Retinal pigment epithelial cell (primary cell): ENCODE measurements around the gene ARL6IP1.

Experiments used
- DNase-seq: peaks from one replicate; pipeline ENCODE4 v3.0.0-alpha.2; 2010; ENCODE audit warnings: low read depth
- H3K4me3 ChIP-seq: 2 replicates; pipeline ENCODE4 v1.5.1; 2011; ENCODE audit warnings: mild to moderate bottlenecking, low read length, control low read depth, moderate library complexity
- CTCF ChIP-seq: conservative IDR thresholded peaks from 2 replicates; pipeline ENCODE4 v1.5.1; 2011; ENCODE audit warnings: low read depth, low read length, control low read depth, inconsistent platforms

The ARL6IP1 gene

GRCh38 chr16:18834864-18835263, 33.5 kb upstream of the ARL6IP1 start:
- DNase-seq: no peak
- TF ChIP-seq CTCF: no peak
- H3K4me3 ChIP-seq: no peak overlapping the region

GRCh38 chr16:18833707-18834505, 32.6 kb upstream of the ARL6IP1 start:
- no peak for TF ChIP-seq CTCF
- DNase-seq: no peak

GRCh38 chr16:18832613-18833012, 31.3 kb upstream of the ARL6IP1 start:
- H3K4me3 ChIP-seq: no peak overlapping the region
- TF ChIP-seq CTCF: no peak
- DNase-seq: no peak

More at GRCh38 chr16:18833707-18834505, 32.6 kb upstream of the ARL6IP1 start:
- H3K4me3 ChIP-seq: no peak overlapping the region

GRCh38 chr16:18832006-18832405, 30.7 kb upstream of the ARL6IP1 start:
- no peak for TF ChIP-seq CTCF

GRCh38 chr16:18829251-18829650, 27.9 kb upstream of the ARL6IP1 start:
- no peak for DNase-seq
- no peak for TF ChIP-seq CTCF
- H3K4me3 ChIP-seq: no peak overlapping the region

More at GRCh38 chr16:18832006-18832405, 30.7 kb upstream of the ARL6IP1 start:
- DNase-seq: peak; percentile 49
- H3K4me3 ChIP-seq: no peak overlapping the region

- no peak overlapping the region for H3K4me3 ChIP-seq
- TF ChIP-seq CTCF: no peak
- no peak for DNase-seq
Observed at GRCh38 chr16:18827890-18828289, 26.5 kb upstream of the ARL6IP1 start.

GRCh38 chr16:18816286-18816685, 14.9 kb upstream of the ARL6IP1 start:
- no peak for TF ChIP-seq CTCF
- no peak for DNase-seq
- H3K4me3 ChIP-seq: no peak overlapping the region
